Loucy (cell line): ENCODE measurements around the gene LSR.

Source experiments
- CTCF ChIP-seq: fragments of 200-600 bp; sonication (generic); conservative IDR thresholded peaks from 2 replicates; pipeline ENCODE4 v1.5.1; 2014; ENCODE audit warnings: mild to moderate bottlenecking, antibody characterized with exemption, low read length
- EZH2phosphoT487 ChIP-seq: fragments of 200-600 bp; IDR thresholded peaks from 2 replicates; pipeline ENCODE4 v1.6.1; 2018; ENCODE audit warnings: antibody characterized with exemption, mild to moderate bottlenecking, moderate library complexity, borderline replicate concordance

GRCh38 chr19:35265126-35265899, 16.5 kb downstream of the LSR start:
- no peak for TF ChIP-seq CTCF
- no peak for TF ChIP-seq EZH2phosphoT487
